ENCODE results near the gene C11orf24.

C11orf24 gene

GRCh38 chr11:68303982-68304780 lies 32.4 kb upstream of the C11orf24 start:
- ATAC-seq: no peak
- TF ChIP-seq SNAI2 (CRISPR knock-in tag; IDR thresholded peaks at IDR 0.05) (no peak), ESRRG (CRISPR knock-in tag; IDR thresholded peaks at IDR 0.05) (no peak), ZFP30 (CRISPR knock-in tag; IDR thresholded peaks at IDR 0.05) (no peak), BACH2 (CRISPR knock-in tag; IDR thresholded peaks at IDR 0.05; ENCODE audit: borderline replicate concordance) (no peak), ZNF8 (CRISPR knock-in tag; IDR thresholded peaks at IDR 0.05) (no peak)

- ATAC-seq: no peak
- TF ChIP-seq ISL1 (CRISPR knock-in tag; IDR thresholded peaks at IDR 0.05): no peak
- no peak for TF ChIP-seq ZNF70 (CRISPR knock-in tag; IDR thresholded peaks at IDR 0.05)
- TF ChIP-seq RARB (CRISPR knock-in tag; IDR thresholded peaks at IDR 0.05): no peak
- no peak for TF ChIP-seq CSDC2 (CRISPR knock-in tag; IDR thresholded peaks at IDR 0.05)
- TF ChIP-seq CREB5 (CRISPR knock-in tag; IDR thresholded peaks at IDR 0.05; ENCODE audit: low read depth): no peak
- TF ChIP-seq PPARA (CRISPR knock-in tag; IDR thresholded peaks at IDR 0.05; ENCODE audit: borderline replicate concordance): no peak
- no peak for TF ChIP-seq GLIS3 (CRISPR knock-in tag; IDR thresholded peaks at IDR 0.05)
- TF ChIP-seq BACH2 (CRISPR knock-in tag; IDR thresholded peaks at IDR 0.05; ENCODE audit: borderline replicate concordance): no peak
- no peak for TF ChIP-seq OSR1 (CRISPR knock-in tag; IDR thresholded peaks at IDR 0.05)
- no peak for TF ChIP-seq TSHZ2 (CRISPR knock-in tag; IDR thresholded peaks at IDR 0.05)
- TF ChIP-seq POU6F1 (CRISPR knock-in tag; IDR thresholded peaks at IDR 0.05; ENCODE audit: borderline replicate concordance, low read depth): no peak
- TF ChIP-seq ZFP30 (CRISPR knock-in tag; IDR thresholded peaks at IDR 0.05): no peak
- no peak for TF ChIP-seq ARNTL (CRISPR knock-in tag; IDR thresholded peaks at IDR 0.05; ENCODE audit: borderline replicate concordance, low read depth)
- no peak for TF ChIP-seq ZNF8 (CRISPR knock-in tag; IDR thresholded peaks at IDR 0.05)
- no peak for TF ChIP-seq ZNF565 (CRISPR knock-in tag; conservative IDR thresholded peaks at IDR 0.05; ENCODE audit: low read depth)
- no peak for TF ChIP-seq TOX (CRISPR knock-in tag; IDR thresholded peaks at IDR 0.05; ENCODE audit: borderline replicate concordance)
- TF ChIP-seq ZC3H10 (CRISPR knock-in tag; IDR thresholded peaks at IDR 0.05): no peak
- no peak for TF ChIP-seq ZFP3 (CRISPR knock-in tag; IDR thresholded peaks at IDR 0.05)
- no peak for TF ChIP-seq TCF4 (CRISPR knock-in tag; IDR thresholded peaks at IDR 0.05; ENCODE audit: borderline replicate concordance)
Observed at GRCh38 chr11:68303083-68303482, 31.3 kb upstream of the C11orf24 start.

- TF ChIP-seq RARB (CRISPR knock-in tag; IDR thresholded peaks at IDR 0.05) (no peak), CSDC2 (CRISPR knock-in tag; IDR thresholded peaks at IDR 0.05) (no peak), TSHZ2 (CRISPR knock-in tag; IDR thresholded peaks at IDR 0.05) (no peak), GLIS3 (CRISPR knock-in tag; IDR thresholded peaks at IDR 0.05) (no peak), ZNF70 (CRISPR knock-in tag; IDR thresholded peaks at IDR 0.05) (no peak), TCF4 (CRISPR knock-in tag; IDR thresholded peaks at IDR 0.05; ENCODE audit: borderline replicate concordance) (no peak), OSR1 (CRISPR knock-in tag; IDR thresholded peaks at IDR 0.05) (no peak), ISL1 (CRISPR knock-in tag; IDR thresholded peaks at IDR 0.05) (no peak), ARNTL (CRISPR knock-in tag; IDR thresholded peaks at IDR 0.05; ENCODE audit: borderline replicate concordance, low read depth) (no peak), POU6F1 (CRISPR knock-in tag; IDR thresholded peaks at IDR 0.05; ENCODE audit: borderline replicate concordance, low read depth) (no peak)
- no peak for ATAC-seq
Observed at GRCh38 chr11:68302670-68303069, 30.9 kb upstream of the C11orf24 start.

Data from SK-N-SH treated with all-trans-retinoic acid at 6 μM for 48 hours (cell line).